DND-41 (cell line): Measurements from ENCODE around the gene TMCC1.

ENCODE experiments used
- ATAC-seq: fragments of 200-7000 bp; cut with Tn5 transposase; 3 replicates; pipeline ENCODE4 v1.9.1; 2021; ENCODE audit warnings: low read depth; ENCODE audit not compliant: insufficient read depth
- DNase-seq: peaks from one replicate; pipeline ENCODE4 v3.0.0-alpha.2; 2020
- H2AFZ ChIP-seq: 2 replicates; pipeline ENCODE4 v1.6.0; 2012; ENCODE audit warnings: low read depth, low read length
- H3K27ac ChIP-seq: 2 replicates; pipeline ENCODE4 v1.5.1; 2012; ENCODE audit warnings: low read length, inconsistent platforms
- H3K27me3 ChIP-seq: fragments of 200-600 bp; sonication (generic); 2 replicates; pipeline ENCODE4 v1.6.0; 2012; ENCODE audit warnings: low read length, mild to moderate bottlenecking, inconsistent platforms; ENCODE audit not compliant: insufficient read depth, poor library complexity
- H3K36me3 ChIP-seq: 2 replicates; pipeline ENCODE4 v1.5.1; 2012; ENCODE audit warnings: low read length, inconsistent platforms; ENCODE audit not compliant: insufficient read depth
- H3K4me1 ChIP-seq: 2 replicates; pipeline ENCODE4 v1.5.1; 2012; ENCODE audit warnings: mild to moderate bottlenecking, low read length; ENCODE audit not compliant: insufficient read depth
- H3K4me2 ChIP-seq: 2 replicates; pipeline ENCODE4 v1.6.0; 2012; ENCODE audit warnings: mild to moderate bottlenecking, moderate library complexity, low read length, inconsistent platforms; ENCODE audit not compliant: insufficient read depth
- H3K4me3 ChIP-seq, 2 experiments: fragments of 200-600 bp in 1 of 2; shearing (Covaris generic) in 1 of 2; 2 replicates each; pipeline ENCODE4 v1.5.1; 2012 to 2016; ENCODE audit warnings: inconsistent platforms in 2 of 2, low read length in 2 of 2, mild to moderate bottlenecking in 2 of 2, low read depth in 1 of 2, moderate library complexity in 1 of 2
- H3K79me2 ChIP-seq: 2 replicates; pipeline ENCODE4 v1.6.0; 2012; ENCODE audit warnings: low read length, inconsistent platforms; ENCODE audit not compliant: insufficient read depth
- H3K9ac ChIP-seq: 2 replicates; pipeline ENCODE4 v1.6.0; 2012; ENCODE audit warnings: low read depth, mild to moderate bottlenecking, inconsistent platforms, low read length, moderate library complexity
- H3K9me3 ChIP-seq: 2 replicates; pipeline ENCODE4 v1.5.1; 2012; ENCODE audit warnings: low read length, moderate library complexity, mild to moderate bottlenecking, inconsistent platforms; ENCODE audit not compliant: insufficient read depth, severe bottlenecking
- H4K20me1 ChIP-seq: 2 replicates; pipeline ENCODE4 v1.6.0; 2012; ENCODE audit warnings: low read length; ENCODE audit not compliant: insufficient read depth
- CTCF ChIP-seq: IDR thresholded peaks from 2 replicates; pipeline ENCODE4 v1.5.1; 2012; ENCODE audit warnings: borderline replicate concordance, low read length, moderate library complexity, mild to moderate bottlenecking; ENCODE audit not compliant: poor library complexity, severe bottlenecking; ENCODE audit errors: extremely low read depth
- EZH2 ChIP-seq: IDR thresholded peaks from 3 replicates; pipeline ENCODE4 v1.6.1; 2012; ENCODE audit warnings: borderline replicate concordance, low read depth, mild to moderate bottlenecking, moderate library complexity, low read length, inconsistent platforms; ENCODE audit not compliant: severe bottlenecking

Gene TMCC1

GRCh38 chr3:129831503-129831902 lies 62.0 kb downstream of the TMCC1 start:
- Histone ChIP-seq H4K20me1 (peaks cover 2% of the 10 kb centered on the region; the same call in 1 of the 2 replicates), H3K36me3 (peaks cover 8% of the 10 kb centered on the region; the same call in 1 of the 2 replicates), H3K9ac (no peak overlapping the region), H3K4me1 (0 out of 2 replicates have a peak, but pooled peaks cover 2% of the 10 kb centered on the region), H3K4me3 (no peak overlapping the region), H3K79me2 (peaks cover 4% of the 10 kb centered on the region; the same call in 1 of the 2 replicates), H3K27me3 (no peaks in the 10 kb centered on the region), H3K4me2 (no peak overlapping the region), H3K9me3 (no peaks in the 10 kb centered on the region), H3K27ac (no peak overlapping the region), H2AFZ (no peak overlapping the region)
- ATAC-seq (no peak), DNase-seq (no peak)
- TF ChIP-seq EZH2 (no peak), CTCF (no peak)

- DNase-seq, result peak; percentile 45
- no peaks in the 10 kb centered on the region for H3K9me3 ChIP-seq
- no peaks in the 10 kb centered on the region for H3K79me2 ChIP-seq
- H3K4me3 ChIP-seq, result no peak overlapping the region
- H3K4me1 ChIP-seq, result 0 out of 2 replicates have a peak, but pooled peaks cover 2% of the 10 kb centered on the region
- H2AFZ ChIP-seq, result no peak overlapping the region
- H3K27ac ChIP-seq, result no peak overlapping the region
- no peaks in the 10 kb centered on the region for H3K27me3 ChIP-seq
- no peak overlapping the region for H3K4me2 ChIP-seq
- peaks cover 2% of the 10 kb centered on the region; the same call in 1 of the 2 replicates for H4K20me1 ChIP-seq
- ATAC-seq, result peak; percentile 84
- H3K36me3 ChIP-seq, result peaks cover 8% of the 10 kb centered on the region; the same call in 1 of the 2 replicates
- TF ChIP-seq EZH2 (no peak), CTCF (peak; percentile 73)
- no peak overlapping the region for H3K9ac ChIP-seq
These were observed 63.9 kb downstream of the TMCC1 start for GRCh38 chr3:129829640-129830039.

- Histone ChIP-seq H3K4me1 (0 out of 2 replicates have a peak, but pooled peaks cover 2% of the 10 kb centered on the region), H3K27me3 (no peaks in the 10 kb centered on the region), H2AFZ (no peak overlapping the region), H3K79me2 (no peaks in the 10 kb centered on the region), H3K36me3 (peaks cover 8% of the 10 kb centered on the region; the same call in 1 of the 2 replicates), H3K4me3 (no peak overlapping the region), H3K27ac (no peak overlapping the region), H3K4me2 (no peak overlapping the region), H4K20me1 (peaks cover 2% of the 10 kb centered on the region; the same call in 1 of the 2 replicates), H3K9ac (no peak overlapping the region), H3K9me3 (no peaks in the 10 kb centered on the region)
- ATAC-seq (peak; percentile 43; the same call in 1 of the 3 replicates), DNase-seq (peak; percentile 20)
- TF ChIP-seq CTCF (no peak), EZH2 (no peak)
These were observed 65.7 kb downstream of the TMCC1 start for GRCh38 chr3:129827765-129828164.
